Omental fat pad (tissue), 4 donors: ENCODE results near the gene PEX6. TPM values are rescaled to one million over a fixed set of nuclear protein-coding genes. Genes with fewer than 3 reads are reported as not detected.

ENCODE experiments used
- ATAC-seq: fragments of 150-250 bp; one replicate; pipeline ENCODE4 v1.9.1; 2016; ENCODE audit warnings: mild to moderate bottlenecking, moderate library complexity; ENCODE audit not compliant: low FRiP score
- DNase-seq: peaks from one replicate; pipeline ENCODE4 v3.0.0-alpha.2; 2019; ENCODE audit warnings: low spot score
- total RNA-seq, 4 donors: library from RNA; depleted of rRNA; stranded (reverse); fragments of >200 nt; gene quantifications; one replicate each; pipeline ENCODE4 v1.1.0, GENCODE V29; 2016
- TF ChIP-seq, protein P1 (sequence below), 3 donors: fragments of 450-650 bp; IDR thresholded peaks; one replicate each; pipeline ENCODE4 v1.5.1; 2016 to 2017; ENCODE audit warnings: antibody characterized with exemption in 3 of 3, mild to moderate bottlenecking in 3 of 3, moderate library complexity in 2 of 3

Gene PEX6
- total RNA-seq, 4 donors from 2014 or later: 5.0 to 22.1 (median 12.8) TPM

DNA sequence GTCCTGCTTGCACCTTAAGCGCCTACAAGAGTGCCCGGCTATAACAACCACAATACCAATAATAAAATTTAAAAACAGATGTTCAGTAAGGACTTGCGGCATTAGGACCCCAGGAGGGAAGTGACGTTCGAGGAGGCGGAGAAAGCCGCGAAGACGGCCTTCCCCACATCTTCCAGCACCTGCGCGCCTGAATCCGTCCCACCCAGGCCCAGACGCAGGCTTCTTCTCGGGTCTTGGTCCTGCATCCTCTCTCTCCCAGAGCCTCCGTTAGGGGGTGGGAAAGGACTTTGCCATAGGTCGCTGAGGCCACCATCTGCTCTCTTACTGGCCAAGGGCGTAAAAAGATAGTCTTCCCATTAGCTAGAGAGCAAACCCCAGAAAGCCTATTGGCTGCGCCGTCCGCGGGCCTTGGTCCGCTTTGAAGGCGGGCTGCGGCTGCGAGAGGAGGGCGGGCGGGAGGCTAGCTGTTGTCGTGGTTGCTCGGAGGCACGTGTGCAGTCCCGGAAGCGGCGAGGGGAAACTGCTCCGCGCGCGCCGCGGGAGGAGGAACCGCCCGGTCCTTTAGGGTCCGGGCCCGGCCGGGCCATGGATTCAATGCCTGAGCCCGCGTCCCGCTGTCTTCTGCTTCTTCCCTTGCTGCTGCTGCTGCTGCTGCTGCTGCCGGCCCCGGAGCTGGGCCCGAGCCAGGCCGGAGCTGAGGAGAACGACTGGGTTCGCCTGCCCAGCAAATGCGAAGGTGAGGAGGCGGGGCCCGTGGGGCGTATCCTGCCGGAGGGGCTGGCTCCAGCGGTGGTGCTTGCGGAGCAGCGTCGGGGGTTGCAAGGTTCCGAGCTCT lies 49.8 kb downstream of the PEX6 start, which contains the start of gene CNPY3:
Gene CNPY3 (plus strand): TSS at position 495 of the 835 bp plus-strand sequence. CDS start 91 bp downstream, at position 586.
- ATAC-seq (peak; percentile 95), DNase-seq (peak; percentile 63)
- TF ChIP-seq, protein P1, sequence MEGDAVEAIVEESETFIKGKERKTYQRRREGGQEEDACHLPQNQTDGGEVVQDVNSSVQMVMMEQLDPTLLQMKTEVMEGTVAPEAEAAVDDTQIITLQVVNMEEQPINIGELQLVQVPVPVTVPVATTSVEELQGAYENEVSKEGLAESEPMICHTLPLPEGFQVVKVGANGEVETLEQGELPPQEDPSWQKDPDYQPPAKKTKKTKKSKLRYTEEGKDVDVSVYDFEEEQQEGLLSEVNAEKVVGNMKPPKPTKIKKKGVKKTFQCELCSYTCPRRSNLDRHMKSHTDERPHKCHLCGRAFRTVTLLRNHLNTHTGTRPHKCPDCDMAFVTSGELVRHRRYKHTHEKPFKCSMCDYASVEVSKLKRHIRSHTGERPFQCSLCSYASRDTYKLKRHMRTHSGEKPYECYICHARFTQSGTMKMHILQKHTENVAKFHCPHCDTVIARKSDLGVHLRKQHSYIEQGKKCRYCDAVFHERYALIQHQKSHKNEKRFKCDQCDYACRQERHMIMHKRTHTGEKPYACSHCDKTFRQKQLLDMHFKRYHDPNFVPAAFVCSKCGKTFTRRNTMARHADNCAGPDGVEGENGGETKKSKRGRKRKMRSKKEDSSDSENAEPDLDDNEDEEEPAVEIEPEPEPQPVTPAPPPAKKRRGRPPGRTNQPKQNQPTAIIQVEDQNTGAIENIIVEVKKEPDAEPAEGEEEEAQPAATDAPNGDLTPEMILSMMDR (IDR thresholded peaks at IDR 0.05): no peak

GRCh38 chr6:42925248-42925857 lies 53.6 kb downstream of the PEX6 start:
- DNase-seq (no peak), ATAC-seq (no peak)
- TF ChIP-seq, protein P1 (IDR thresholded peaks at IDR 0.05): no peak

GRCh38 chr6:42923666-42924065 lies 55.3 kb downstream of the PEX6 start:
- no peak for DNase-seq
- ATAC-seq: no peak
- TF ChIP-seq, protein P1 (IDR thresholded peaks at IDR 0.05): no peak

DNA sequence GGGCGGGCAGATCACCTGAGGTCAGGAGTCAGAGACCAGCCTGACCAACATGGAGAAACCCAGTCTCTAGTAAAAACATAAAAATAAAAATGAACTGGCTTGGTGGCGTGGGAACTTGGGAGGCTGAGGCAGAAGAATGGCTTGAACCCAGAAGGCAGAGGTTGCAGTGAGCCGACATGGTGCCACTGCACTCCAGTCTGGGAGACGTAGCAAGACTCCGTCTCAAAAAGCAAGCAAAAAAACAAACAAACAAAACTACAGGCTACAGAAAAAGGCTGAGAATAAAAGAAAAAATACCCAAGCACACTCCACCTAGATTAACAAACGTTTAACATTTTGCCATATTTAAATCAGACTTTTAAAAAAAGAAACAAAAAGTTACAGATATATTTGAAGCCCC lies 57.2 kb downstream of the PEX6 start:
- DNase-seq (no peak), ATAC-seq (no peak)
- TF ChIP-seq, protein P1 (IDR thresholded peaks at IDR 0.05): no peak

GRCh38 chr6:42916288-42916687 lies 62.7 kb downstream of the PEX6 start:
- ATAC-seq (no peak), DNase-seq (no peak)
- TF ChIP-seq, protein P1 (IDR thresholded peaks at IDR 0.05): no peak

DNA sequence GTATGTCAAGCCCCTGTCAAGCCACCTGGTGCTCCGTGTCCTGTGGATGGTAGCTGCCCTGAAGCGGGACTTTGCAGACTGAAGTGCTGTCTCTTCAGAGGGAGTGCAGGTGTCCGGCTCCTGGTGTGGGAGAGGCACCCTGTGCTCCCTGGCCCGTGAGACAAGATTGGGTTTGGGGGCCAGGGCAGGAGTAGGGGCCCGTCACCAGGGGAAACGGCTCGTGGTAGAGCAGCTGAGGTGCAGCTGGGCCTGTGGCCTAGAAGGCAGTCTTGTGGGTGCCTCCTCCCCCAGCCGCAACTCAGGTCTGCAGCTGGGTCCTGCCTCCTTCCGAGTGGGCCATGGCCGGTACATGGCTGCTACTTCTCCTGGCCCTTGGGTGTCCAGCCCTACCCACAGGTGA lies 63.2 kb downstream of the PEX6 start, which contains the start of gene PTCRA:
Gene PTCRA (plus strand): TSS at position 322 of the 400 bp plus-strand sequence. CDS start 17 bp downstream, at position 339.
- DNase-seq: no peak
- ATAC-seq: no peak
- TF ChIP-seq, protein P1 (IDR thresholded peaks at IDR 0.05): no peak
